OCI-LY3 (cell line): ENCODE measurements around the gene RNF225.

Source experiments
- H2AFZ ChIP-seq: fragments of 200-600, 300-600 bp; shearing (Covaris generic); 2 replicates; pipeline ENCODE4 v1.6.0; 2014; ENCODE audit warnings: antibody characterized with exemption, low read depth, low read length
- H3K27ac ChIP-seq: fragments of 200-600, 300-600 bp; sonication (generic); 2 replicates; pipeline ENCODE4 v1.5.1; 2014; ENCODE audit warnings: mild to moderate bottlenecking, low read length, moderate library complexity, mixed read lengths
- H3K27me3 ChIP-seq: fragments of 200-600, 300-600 bp; sonication (generic); 2 replicates; pipeline ENCODE4 v1.6.1; 2014; ENCODE audit warnings: low read depth, low read length, mixed read lengths
- H3K36me3 ChIP-seq: fragments of 200-600, 300-600 bp; sonication (generic); replicated peaks from 2 replicates; pipeline ENCODE3; 2014; ENCODE audit warnings: low read depth, low read length, mixed read lengths
- H3K4me1 ChIP-seq: fragments of 300-600, 200-600 bp; sonication (generic); 2 replicates; pipeline ENCODE4 v1.6.1; 2014; ENCODE audit warnings: low read length, mixed read lengths
- H3K4me2 ChIP-seq: fragments of 200-600, 300-600 bp; sonication (generic); 2 replicates; pipeline ENCODE4 v1.6.1; 2014; ENCODE audit warnings: low read length, mixed read lengths
- H3K4me3 ChIP-seq: fragments of 300-600, 200-600 bp; sonication (generic); 2 replicates; pipeline ENCODE4 v1.5.1; 2014; ENCODE audit warnings: antibody characterized with exemption, mild to moderate bottlenecking, low read length, moderate library complexity
- H3K79me2 ChIP-seq: fragments of 300-600, 200-600 bp; shearing (Covaris generic); 2 replicates; pipeline ENCODE4 v1.6.1; 2014; ENCODE audit warnings: mild to moderate bottlenecking, low read length, mixed read lengths
- H3K9ac ChIP-seq: fragments of 300-600, 200-600 bp; shearing (Covaris generic); 2 replicates; pipeline ENCODE4 v1.6.0; 2014; ENCODE audit warnings: mild to moderate bottlenecking, low read length, moderate library complexity
- H3K9me3 ChIP-seq: fragments of 200-600, 300-600 bp; shearing (Covaris generic); 2 replicates; pipeline ENCODE4 v1.6.1; 2014; ENCODE audit warnings: low read length, mixed read lengths; ENCODE audit not compliant: insufficient read depth
- H4K20me1 ChIP-seq: fragments of 200-600, 300-600 bp; sonication (generic); 2 replicates; pipeline ENCODE4 v1.6.1; 2016; ENCODE audit warnings: low read length, mixed read lengths; ENCODE audit not compliant: insufficient read depth
- CTCF ChIP-seq: fragments of 200-600, 300-600 bp; sonication (generic); IDR thresholded peaks from 2 replicates; pipeline ENCODE4 v1.5.1; 2014; ENCODE audit warnings: antibody characterized with exemption, low read length, low read depth
- EZH2phosphoT487 ChIP-seq: fragments of 200-600 bp; shearing (Covaris generic); IDR thresholded peaks from 2 replicates; pipeline ENCODE4 v1.6.1; 2018; ENCODE audit warnings: antibody characterized with exemption, mixed run types, low read depth

Gene RNF225

GRCh38 chr19:58398087-58398486, 2.6 kb downstream of the RNF225 start:
- H3K4me2 ChIP-seq, result no peak overlapping the region
- H3K36me3 ChIP-seq, result peaks cover 38% of the 10 kb centered on the region
- no peak overlapping the region for H3K4me3 ChIP-seq
- H3K9ac ChIP-seq, result no peak overlapping the region
- no peak overlapping the region for H2AFZ ChIP-seq
- TF ChIP-seq CTCF, result no peak
- no peak for TF ChIP-seq EZH2phosphoT487
- H3K9me3 ChIP-seq, result no peaks in the 10 kb centered on the region
- peaks cover 25% of the 10 kb centered on the region for H4K20me1 ChIP-seq
- no peak overlapping the region for H3K27ac ChIP-seq
- H3K79me2 ChIP-seq, result peaks cover 7% of the 10 kb centered on the region
- peaks cover 11% of the 10 kb centered on the region for H3K4me1 ChIP-seq
- H3K27me3 ChIP-seq, result no peaks in the 10 kb centered on the region

GRCh38 chr19:58398545-58398944, 3.1 kb downstream of the RNF225 start:
- Histone ChIP-seq H3K79me2 (peaks cover 4% of the 10 kb centered on the region), H3K36me3 (peaks cover 35% of the 10 kb centered on the region), H2AFZ (no peak overlapping the region)

GRCh38 chr19:58399903-58400302, 4.4 kb downstream of the RNF225 start:
- H2AFZ ChIP-seq, result no peak overlapping the region
- no peak overlapping the region for H3K4me3 ChIP-seq
- peaks cover 4% of the 10 kb centered on the region for H3K79me2 ChIP-seq
- no peak for TF ChIP-seq EZH2phosphoT487
- no peak for TF ChIP-seq CTCF
- H3K27ac ChIP-seq, result no peak overlapping the region
- H3K4me1 ChIP-seq, result peaks cover 11% of the 10 kb centered on the region
- peaks cover 7% of the 10 kb centered on the region for H4K20me1 ChIP-seq
- H3K27me3 ChIP-seq, result no peaks in the 10 kb centered on the region
- H3K9me3 ChIP-seq, result no peaks in the 10 kb centered on the region
- H3K36me3 ChIP-seq, result peaks cover 23% of the 10 kb centered on the region
- H3K9ac ChIP-seq, result no peak overlapping the region
- no peak overlapping the region for H3K4me2 ChIP-seq

More at GRCh38 chr19:58398545-58398944, 3.1 kb downstream of the RNF225 start:
- H3K27me3 ChIP-seq, result no peaks in the 10 kb centered on the region
- H3K9ac ChIP-seq, result no peak overlapping the region
- H4K20me1 ChIP-seq, result peaks cover 20% of the 10 kb centered on the region
- no peak overlapping the region for H3K4me2 ChIP-seq
- H3K9me3 ChIP-seq, result no peaks in the 10 kb centered on the region
- H3K27ac ChIP-seq, result no peak overlapping the region
- no peak overlapping the region for H3K4me3 ChIP-seq
- TF ChIP-seq CTCF (no peak), EZH2phosphoT487 (no peak)
- H3K4me1 ChIP-seq, result peaks cover 11% of the 10 kb centered on the region

GRCh38 chr19:58400316-58400915, 5.0 kb downstream of the RNF225 start:
- peaks cover 4% of the 10 kb centered on the region for H3K79me2 ChIP-seq
- peak overlapping the region; percentile 56 for H3K9ac ChIP-seq
- H3K36me3 ChIP-seq, result peaks cover 18% of the 10 kb centered on the region
- TF ChIP-seq CTCF, result no peak
- TF ChIP-seq EZH2phosphoT487, result no peak
- no peak overlapping the region for H3K27ac ChIP-seq
- 0 out of 2 replicates have a peak, but pooled peaks cover 2% of the 10 kb centered on the region for H4K20me1 ChIP-seq
- no peaks in the 10 kb centered on the region for H3K9me3 ChIP-seq
- no peaks in the 10 kb centered on the region for H3K27me3 ChIP-seq
- H3K4me2 ChIP-seq, result peak overlapping the region; percentile 90
- H2AFZ ChIP-seq, result peak overlapping the region; percentile 29; the same call in 1 of the 2 replicates
- H3K4me1 ChIP-seq, result peaks cover 11% of the 10 kb centered on the region
- H3K4me3 ChIP-seq, result peak overlapping the region; percentile 78
